Mesothelial cell of epicardium (in vitro differentiated cells): ENCODE results near the gene CTTN. TPM values are rescaled to one million over a fixed set of nuclear protein-coding genes. Genes with fewer than 3 reads are reported as not detected.

Experiments
- DNase-seq, 2 experiments: peaks; one replicate each; pipeline ENCODE4 v3.0.0; 2021; ENCODE audit warnings: low spot score in 2 of 2; ENCODE audit not compliant: unreplicated experiment in 2 of 2
- H3K27ac Mint-ChIP-seq: 2 replicates; pipeline ENCODE4 v1.8.0; 2021; ENCODE audit warnings: mixed read lengths
- H3K27me3 Mint-ChIP-seq: 2 replicates; pipeline ENCODE4 v1.8.0; 2021; ENCODE audit warnings: low read depth, mixed read lengths
- H3K36me3 Mint-ChIP-seq: 2 replicates; pipeline ENCODE4 v1.8.0; 2021; ENCODE audit warnings: mixed read lengths
- H3K4me1 Mint-ChIP-seq: 2 replicates; pipeline ENCODE4 v1.8.0; 2021; ENCODE audit warnings: mixed read lengths
- H3K4me3 Mint-ChIP-seq: 2 replicates; pipeline ENCODE4 v1.8.0; 2021; ENCODE audit warnings: mild to moderate bottlenecking, moderate library complexity, mixed read lengths
- H3K9me3 Mint-ChIP-seq: 2 replicates; pipeline ENCODE4 v1.8.0; 2021; ENCODE audit warnings: mixed read lengths
- CTCF ChIP-seq: fragments of 200-600 bp; sonication (generic); IDR thresholded peaks from one replicate; pipeline ENCODE4 v1.5.0; 2021; ENCODE audit warnings: antibody characterized with exemption; ENCODE audit not compliant: unreplicated experiment
- total RNA-seq: library from RNA; stranded (reverse); gene quantifications from 3 replicates; pipeline ENCODE4 v1.2.1, GENCODE V29; 2021

The CTTN gene
- total RNA-seq, 1 donor from 2014 or later: 318 TPM

DNA sequence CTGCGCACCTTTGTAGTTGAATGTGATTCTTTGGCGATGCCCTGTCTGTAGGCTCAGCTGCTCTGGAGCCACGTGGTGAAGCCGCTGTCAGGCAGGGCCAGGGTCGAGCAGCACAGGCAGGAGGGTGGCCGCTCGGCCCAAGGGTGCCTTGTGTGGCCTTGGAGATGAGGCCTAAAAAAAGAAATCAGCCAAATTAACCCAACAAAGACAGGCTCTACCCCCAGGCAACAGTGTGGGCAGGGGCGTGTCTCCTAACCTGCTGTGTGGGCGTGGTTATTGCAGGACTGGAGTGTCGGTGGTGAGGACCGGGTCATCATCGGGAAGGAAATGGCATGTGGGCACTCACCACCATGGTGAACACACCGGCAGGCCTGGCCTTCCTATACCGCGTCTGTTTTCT, 34.3 kb downstream of the CTTN start:
- no peak for DNase-seq
- no peak for TF ChIP-seq CTCF
- no peaks in the 10 kb centered on the region for H3K27me3 Mint-ChIP-seq
- H3K36me3 Mint-ChIP-seq: peaks cover 50% of the 10 kb centered on the region
- peaks cover 3% of the 10 kb centered on the region for H3K4me1 Mint-ChIP-seq
- no peak overlapping the region for H3K4me3 Mint-ChIP-seq
- no peak overlapping the region for H3K27ac Mint-ChIP-seq
- H3K9me3 Mint-ChIP-seq: no peaks in the 10 kb centered on the region

GRCh38 chr11:70433038-70433437, 34.7 kb downstream of the CTTN start:
- no peaks in the 10 kb centered on the region for H3K27me3 Mint-ChIP-seq
- no peak overlapping the region for H3K4me3 Mint-ChIP-seq
- H3K9me3 Mint-ChIP-seq: no peaks in the 10 kb centered on the region
- H3K27ac Mint-ChIP-seq: no peak overlapping the region
- no peak for TF ChIP-seq CTCF
- no peaks in the 10 kb centered on the region for H3K4me1 Mint-ChIP-seq
- DNase-seq: no peak
- peaks cover 51% of the 10 kb centered on the region for H3K36me3 Mint-ChIP-seq

DNA sequence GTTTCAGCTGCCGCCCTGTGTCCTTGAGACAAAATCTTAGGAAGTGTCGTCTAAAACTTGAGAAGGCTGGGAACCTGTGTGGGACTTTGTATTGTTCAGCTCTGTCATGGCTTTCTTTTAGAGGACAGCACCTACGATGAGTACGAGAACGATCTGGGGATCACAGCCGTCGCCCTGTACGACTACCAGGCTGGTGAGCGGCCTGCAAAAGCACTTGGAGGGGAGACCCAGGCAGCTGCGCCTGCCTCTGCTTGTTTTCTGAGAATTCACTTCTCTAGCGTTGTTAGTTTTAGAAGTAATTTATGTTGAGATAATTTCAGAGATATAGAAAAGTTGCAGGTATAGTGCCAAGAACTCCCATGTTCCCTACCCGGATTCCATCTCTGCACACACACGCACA, 35.2 kb downstream of the CTTN start:
- no peak for DNase-seq
- no peaks in the 10 kb centered on the region for H3K9me3 Mint-ChIP-seq
- H3K27ac Mint-ChIP-seq: no peak overlapping the region
- TF ChIP-seq CTCF: no peak
- H3K36me3 Mint-ChIP-seq: peaks cover 53% of the 10 kb centered on the region
- no peak overlapping the region for H3K4me3 Mint-ChIP-seq
- H3K4me1 Mint-ChIP-seq: no peaks in the 10 kb centered on the region
- no peaks in the 10 kb centered on the region for H3K27me3 Mint-ChIP-seq

DNA sequence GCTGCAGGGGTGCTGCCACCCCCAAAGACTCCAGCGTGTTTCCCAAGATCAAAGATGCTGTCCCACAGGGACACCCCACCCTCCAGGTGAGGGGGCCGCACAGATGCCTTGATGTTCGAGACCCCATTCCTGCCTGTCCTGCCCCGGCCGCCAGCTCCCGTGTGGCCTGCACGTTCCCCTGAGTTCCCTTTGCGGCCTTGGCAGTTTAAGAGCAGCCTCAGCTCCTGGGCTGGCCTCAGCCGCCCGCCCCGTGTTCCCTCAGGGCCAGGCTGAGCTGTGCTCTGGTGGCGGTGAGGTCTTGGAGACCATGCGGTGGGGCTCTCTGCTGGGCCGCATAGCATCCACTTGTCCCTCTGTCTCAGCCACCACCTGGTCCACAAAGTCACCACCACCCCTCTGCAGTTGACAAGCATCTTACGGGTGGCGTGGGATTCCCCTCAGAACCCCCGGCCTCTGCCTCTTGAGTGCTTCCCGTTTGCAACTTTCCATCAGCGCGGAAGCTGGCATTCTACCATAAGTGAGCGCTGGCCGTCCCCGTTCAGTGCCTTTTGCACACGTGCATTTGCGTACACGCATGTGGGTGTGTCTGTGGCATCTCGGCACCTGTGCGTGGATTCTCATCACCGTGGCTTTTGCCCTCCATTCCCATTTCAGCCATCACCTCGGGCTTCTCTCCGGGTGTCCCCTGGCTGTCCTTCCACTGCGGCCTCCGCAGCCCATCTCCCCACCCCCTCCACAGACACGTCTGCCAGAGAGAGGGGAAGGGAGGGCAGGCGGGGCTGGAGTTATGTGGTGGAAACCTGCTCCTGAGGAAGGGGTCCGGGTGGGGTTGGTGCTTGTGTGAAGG, 35.9 kb downstream of the CTTN start:
- no peaks in the 10 kb centered on the region for H3K27me3 Mint-ChIP-seq
- no peak for DNase-seq
- peaks cover 52% of the 10 kb centered on the region for H3K36me3 Mint-ChIP-seq
- TF ChIP-seq CTCF: no peak
- H3K9me3 Mint-ChIP-seq: no peaks in the 10 kb centered on the region
- no peak overlapping the region for H3K27ac Mint-ChIP-seq
- H3K4me1 Mint-ChIP-seq: no peaks in the 10 kb centered on the region
- H3K4me3 Mint-ChIP-seq: no peak overlapping the region

DNA sequence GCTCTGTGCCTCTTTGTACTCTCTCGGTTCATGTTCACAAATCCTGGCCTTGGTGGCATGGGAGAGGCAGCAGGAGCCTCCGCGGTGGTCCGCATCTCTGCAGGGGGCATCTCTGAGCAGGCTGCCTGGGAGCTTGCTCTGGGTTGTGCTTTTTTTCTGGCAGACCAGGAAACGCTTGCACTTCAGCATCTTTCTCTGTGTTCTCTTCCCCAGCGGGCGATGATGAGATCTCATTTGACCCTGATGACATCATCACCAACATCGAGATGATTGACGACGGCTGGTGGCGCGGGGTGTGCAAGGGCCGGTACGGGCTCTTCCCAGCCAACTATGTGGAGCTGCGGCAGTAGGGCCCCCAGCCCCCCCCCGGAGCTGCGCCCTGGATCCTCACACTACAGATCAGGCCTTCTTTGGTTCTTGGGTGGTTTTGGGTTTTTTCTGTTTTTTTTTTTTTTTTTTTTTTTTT, 36.5 kb downstream of the CTTN start:
- no peak for TF ChIP-seq CTCF
- DNase-seq: no peak
- Mint-ChIP-seq H3K27me3 (no peaks in the 10 kb centered on the region), H3K4me3 (no peak overlapping the region), H3K4me1 (no peaks in the 10 kb centered on the region), H3K36me3 (peaks cover 57% of the 10 kb centered on the region), H3K27ac (peak overlapping the region; percentile 43), H3K9me3 (no peaks in the 10 kb centered on the region)
